ENCODE measurements around the gene DNASE1L1.
A peak's percentile ranks its signal among the peaks of the same experiment; 100 is the strongest.

Gene DNASE1L1

DNA sequence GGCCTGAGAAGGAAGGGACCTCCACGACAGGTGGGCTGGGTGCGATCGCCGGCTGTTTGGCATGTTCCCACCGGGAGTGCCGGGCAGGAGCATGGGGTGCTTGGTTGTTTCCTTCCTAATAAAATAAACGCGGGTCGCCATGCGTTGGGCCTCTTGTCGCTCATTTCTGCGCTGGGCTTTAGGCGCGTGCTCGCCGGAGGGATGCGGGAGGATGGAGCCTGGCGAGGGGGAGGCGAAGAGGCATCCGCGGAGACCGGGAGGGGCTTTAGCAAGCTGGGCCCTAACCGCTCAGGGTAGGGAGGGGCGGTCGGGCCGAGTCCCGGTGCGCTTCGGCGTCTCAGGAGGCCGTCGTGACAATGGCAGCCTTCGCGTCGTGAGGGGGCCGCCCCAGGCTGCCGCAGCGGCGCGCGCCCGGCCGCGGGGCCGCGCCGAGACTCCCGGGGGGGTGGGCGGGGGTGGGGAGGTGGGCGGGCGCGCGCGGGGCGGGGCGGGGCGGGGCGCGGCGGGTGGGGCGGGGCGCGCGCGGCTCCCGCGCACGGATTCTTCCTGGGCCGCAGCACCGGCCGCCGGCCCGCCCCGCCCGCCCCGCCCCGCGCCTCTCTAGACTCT lies 27.4 kb upstream of the DNASE1L1 start:
- peak overlapping the region; percentile 53 for H3K4me2 ChIP-seq (ENCODE audit: low read depth, low read length, poor library complexity, severe bottlenecking)
- TF ChIP-seq EZH2phosphoT487 (IDR thresholded peaks at IDR 0.05; ENCODE audit: borderline replicate concordance): no peak
- TF ChIP-seq, protein P1, sequence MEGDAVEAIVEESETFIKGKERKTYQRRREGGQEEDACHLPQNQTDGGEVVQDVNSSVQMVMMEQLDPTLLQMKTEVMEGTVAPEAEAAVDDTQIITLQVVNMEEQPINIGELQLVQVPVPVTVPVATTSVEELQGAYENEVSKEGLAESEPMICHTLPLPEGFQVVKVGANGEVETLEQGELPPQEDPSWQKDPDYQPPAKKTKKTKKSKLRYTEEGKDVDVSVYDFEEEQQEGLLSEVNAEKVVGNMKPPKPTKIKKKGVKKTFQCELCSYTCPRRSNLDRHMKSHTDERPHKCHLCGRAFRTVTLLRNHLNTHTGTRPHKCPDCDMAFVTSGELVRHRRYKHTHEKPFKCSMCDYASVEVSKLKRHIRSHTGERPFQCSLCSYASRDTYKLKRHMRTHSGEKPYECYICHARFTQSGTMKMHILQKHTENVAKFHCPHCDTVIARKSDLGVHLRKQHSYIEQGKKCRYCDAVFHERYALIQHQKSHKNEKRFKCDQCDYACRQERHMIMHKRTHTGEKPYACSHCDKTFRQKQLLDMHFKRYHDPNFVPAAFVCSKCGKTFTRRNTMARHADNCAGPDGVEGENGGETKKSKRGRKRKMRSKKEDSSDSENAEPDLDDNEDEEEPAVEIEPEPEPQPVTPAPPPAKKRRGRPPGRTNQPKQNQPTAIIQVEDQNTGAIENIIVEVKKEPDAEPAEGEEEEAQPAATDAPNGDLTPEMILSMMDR (conservative IDR thresholded peaks at IDR 0.05; ENCODE audit: low read length): no peak
- H4K20me1 ChIP-seq (ENCODE audit: insufficient read depth, low read length, poor library complexity, severe bottlenecking): no peaks in the 10 kb centered on the region
- no peaks in the 10 kb centered on the region; the same call in 1 of the 2 replicates for H3K36me3 ChIP-seq (ENCODE audit: insufficient read depth, low read length)
- H3K9ac ChIP-seq (ENCODE audit: low read depth, low read length, poor library complexity, severe bottlenecking): peak overlapping the region; percentile 80
- H3F3A ChIP-seq (ENCODE audit: low read depth): no peaks in the 10 kb centered on the region
- no peak overlapping the region for H2AFZ ChIP-seq (ENCODE audit: low read length)
- H3K9me2 ChIP-seq (replicated peaks; ENCODE audit: low read depth, low read length): no peaks in the 10 kb centered on the region
- peaks cover 42% of the 10 kb centered on the region for H3K79me2 ChIP-seq (ENCODE audit: insufficient read depth, low read length)
- no peaks in the 10 kb centered on the region for H3K27me3 ChIP-seq (ENCODE audit: insufficient read depth, low read length, poor library complexity, severe bottlenecking)
- H3K4me1 ChIP-seq (ENCODE audit: insufficient read depth, low read length, poor library complexity, severe bottlenecking): peaks cover 6% of the 10 kb centered on the region
- no peaks in the 10 kb centered on the region for H3K9me3 ChIP-seq (ENCODE audit: insufficient read depth, low read depth, low read length)
- peak overlapping the region; percentile 80 for H3K4me3 ChIP-seq (ENCODE audit: low read length, poor library complexity, severe bottlenecking)

- TF ChIP-seq, protein P1 (conservative IDR thresholded peaks at IDR 0.05; ENCODE audit: low read length): no peak
- TF ChIP-seq EZH2phosphoT487 (IDR thresholded peaks at IDR 0.05; ENCODE audit: borderline replicate concordance): no peak
- no peak overlapping the region for H3K4me3 ChIP-seq (ENCODE audit: low read length, poor library complexity, severe bottlenecking)
- no peak overlapping the region for H2AFZ ChIP-seq (ENCODE audit: low read length)
- no peak overlapping the region for H3K4me2 ChIP-seq (ENCODE audit: low read depth, low read length, poor library complexity, severe bottlenecking)
- no peaks in the 10 kb centered on the region; the same call in 1 of the 2 replicates for H3K36me3 ChIP-seq (ENCODE audit: insufficient read depth, low read length)
- H3K9me2 ChIP-seq (replicated peaks; ENCODE audit: low read depth, low read length): no peaks in the 10 kb centered on the region
- no peak overlapping the region for H3K9ac ChIP-seq (ENCODE audit: low read depth, low read length, poor library complexity, severe bottlenecking)
- H3K27me3 ChIP-seq (ENCODE audit: insufficient read depth, low read length, poor library complexity, severe bottlenecking): no peaks in the 10 kb centered on the region
- H3K4me1 ChIP-seq (ENCODE audit: insufficient read depth, low read length, poor library complexity, severe bottlenecking): peaks cover 9% of the 10 kb centered on the region
- H3F3A ChIP-seq (ENCODE audit: low read depth): no peaks in the 10 kb centered on the region
- peaks cover 49% of the 10 kb centered on the region for H3K79me2 ChIP-seq (ENCODE audit: insufficient read depth, low read length)
- no peaks in the 10 kb centered on the region for H4K20me1 ChIP-seq (ENCODE audit: insufficient read depth, low read length, poor library complexity, severe bottlenecking)
- H3K9me3 ChIP-seq (ENCODE audit: insufficient read depth, low read depth, low read length): no peaks in the 10 kb centered on the region
Observed at GRCh38 chrX:154435171-154435733, 26.2 kb upstream of the DNASE1L1 start.

- peaks cover 48% of the 10 kb centered on the region for H3K79me2 ChIP-seq (ENCODE audit: insufficient read depth, low read length)
- no peaks in the 10 kb centered on the region for H3K9me3 ChIP-seq (ENCODE audit: insufficient read depth, low read depth, low read length)
Observed at GRCh38 chrX:154434394-154435168, 25.5 kb upstream of the DNASE1L1 start.

More at GRCh38 chrX:154434394-154435168, 25.5 kb upstream of the DNASE1L1 start:
- Histone ChIP-seq H3K4me2 (ENCODE audit: low read depth, low read length, poor library complexity, severe bottlenecking) (no peak overlapping the region), H4K20me1 (ENCODE audit: insufficient read depth, low read length, poor library complexity, severe bottlenecking) (no peaks in the 10 kb centered on the region), H2AFZ (ENCODE audit: low read length) (no peak overlapping the region), H3K36me3 (ENCODE audit: insufficient read depth, low read length) (no peaks in the 10 kb centered on the region; the same call in 1 of the 2 replicates), H3F3A (ENCODE audit: low read depth) (no peaks in the 10 kb centered on the region), H3K9me2 (replicated peaks; ENCODE audit: low read depth, low read length) (no peaks in the 10 kb centered on the region), H3K4me3 (ENCODE audit: low read length, poor library complexity, severe bottlenecking) (no peak overlapping the region), H3K27me3 (ENCODE audit: insufficient read depth, low read length, poor library complexity, severe bottlenecking) (no peaks in the 10 kb centered on the region), H3K9ac (ENCODE audit: low read depth, low read length, poor library complexity, severe bottlenecking) (no peak overlapping the region), H3K4me1 (ENCODE audit: insufficient read depth, low read length, poor library complexity, severe bottlenecking) (peaks cover 12% of the 10 kb centered on the region)
- no peak for TF ChIP-seq EZH2phosphoT487 (IDR thresholded peaks at IDR 0.05; ENCODE audit: borderline replicate concordance)
- TF ChIP-seq, protein P1 (conservative IDR thresholded peaks at IDR 0.05; ENCODE audit: low read length): no peak
